GM23338 (cell line): ENCODE data around the gene SERPINI2. TPM values are rescaled to one million over a fixed set of nuclear protein-coding genes. Genes with fewer than 3 reads are reported as not detected.

ENCODE experiments used
- ATAC-seq: fragments of 200-7000 bp; cut with Tn5 transposase; 3 replicates; pipeline ENCODE4 v1.9.1; 2020
- DNase-seq: peaks from one replicate; pipeline ENCODE4 v3.0.0-alpha.2; 2015; ENCODE audit warnings: low spot score
- H2AFZ ChIP-seq: fragments of 200-600 bp; sonication (generic); 2 replicates; pipeline ENCODE4 v1.8.0; 2016; ENCODE audit warnings: antibody characterized with exemption, mild to moderate bottlenecking, moderate library complexity
- H3F3A ChIP-seq: fragments of 200-600 bp; sonication (generic); replicated peaks from 2 replicates; pipeline ENCODE4 v1.8.0; 2017; ENCODE audit warnings: antibody characterized with exemption, mixed run types, low read depth
- H3K27ac ChIP-seq: fragments of 200-600 bp; sonication (generic); 2 replicates; pipeline ENCODE4 v1.6.1; 2016; ENCODE audit warnings: low read depth
- H3K27me3 ChIP-seq: fragments of 200-600 bp; sonication (generic); 2 replicates; pipeline ENCODE4 v1.8.0; 2016; ENCODE audit warnings: mild to moderate bottlenecking, mixed run types, moderate library complexity; ENCODE audit not compliant: insufficient read depth
- H3K36me3 ChIP-seq: fragments of 200-600 bp; sonication (generic); 2 replicates; pipeline ENCODE4 v1.8.0; 2016; ENCODE audit warnings: mild to moderate bottlenecking; ENCODE audit not compliant: insufficient read depth
- H3K4me1 ChIP-seq: fragments of 200-600 bp; sonication (generic); 2 replicates; pipeline ENCODE4 v1.8.0; 2016; ENCODE audit warnings: mild to moderate bottlenecking, moderate library complexity; ENCODE audit not compliant: insufficient read depth
- H3K4me2 ChIP-seq: fragments of 200-600 bp; sonication (generic); 2 replicates; pipeline ENCODE4 v1.7.1; 2017; ENCODE audit warnings: mixed run types
- H3K4me3 ChIP-seq: fragments of 200-600 bp; sonication (generic); 2 replicates; pipeline ENCODE4 v1.6.1; 2016; ENCODE audit warnings: mixed run types
- H3K79me2 ChIP-seq: fragments of 200-600 bp; sonication (generic); replicated peaks from 2 replicates; pipeline ENCODE4 v1.8.0; 2017; ENCODE audit warnings: mild to moderate bottlenecking; ENCODE audit not compliant: insufficient read depth
- H3K9me2 ChIP-seq: fragments of 200-600 bp; sonication (generic); 2 replicates; pipeline ENCODE4 v1.8.0; 2017; ENCODE audit not compliant: insufficient read depth
- H4K20me1 ChIP-seq: fragments of 200-600 bp; sonication (generic); replicated peaks from 2 replicates; pipeline ENCODE4 v1.8.0; 2017; ENCODE audit warnings: mild to moderate bottlenecking; ENCODE audit not compliant: insufficient read depth
- H3K27ac Mint-ChIP-seq: 2 replicates; pipeline ENCODE4 v1.8.0; 2020; ENCODE audit warnings: inconsistent platforms, mild to moderate bottlenecking, moderate library complexity, mixed read lengths
- H3K27me3 Mint-ChIP-seq: 3 replicates; pipeline ENCODE4 v1.8.0; 2022; ENCODE audit warnings: low read depth, mild to moderate bottlenecking, moderate library complexity, mixed read lengths, inconsistent platforms; ENCODE audit not compliant: insufficient read depth, poor library complexity
- H3K36me3 Mint-ChIP-seq: 3 replicates; pipeline ENCODE4 v1.8.0; 2021; ENCODE audit warnings: low read depth, mild to moderate bottlenecking, inconsistent platforms, moderate library complexity, mixed read lengths
- H3K4me1 Mint-ChIP-seq: 3 replicates; pipeline ENCODE4 v1.8.0; 2020; ENCODE audit warnings: mild to moderate bottlenecking, inconsistent platforms, mixed read lengths
- H3K4me3 Mint-ChIP-seq: 3 replicates; pipeline ENCODE4 v1.8.0; 2021; ENCODE audit warnings: moderate library complexity, mild to moderate bottlenecking, inconsistent platforms, mixed read lengths
- H3K9me3 Mint-ChIP-seq: 3 replicates; pipeline ENCODE4 v1.8.0; 2020; ENCODE audit warnings: moderate library complexity, mild to moderate bottlenecking, inconsistent platforms, mixed read lengths
- EZH2phosphoT487 ChIP-seq: fragments of 200-600 bp; sonication (generic); IDR thresholded peaks from one replicate; pipeline ENCODE4 v1.8.1; 2018; ENCODE audit warnings: antibody characterized with exemption; ENCODE audit not compliant: unreplicated experiment
- NANOG ChIP-seq: IDR thresholded peaks from 2 replicates; pipeline ENCODE4 v1.6.1; 2016; ENCODE audit warnings: antibody characterized with exemption, borderline replicate concordance
- POLR2AphosphoS5 ChIP-seq: IDR thresholded peaks from 2 replicates; pipeline ENCODE4 v1.6.1; 2016; ENCODE audit warnings: antibody characterized with exemption, low read depth
- ZNF331 ChIP-seq: fragments of 250-450 bp; sonication (Bioruptor Pico); IDR thresholded peaks from 2 replicates; pipeline ENCODE4 v1.5.0; 2020; ENCODE audit warnings: low read depth, mild to moderate bottlenecking, moderate library complexity
- polyA plus RNA-seq: library from polyadenylated mRNA; unstranded; fragments of >200 nt; fragmentation: Nextera tagmentation; extraction: Ambion mirVana; gene quantifications from 2 replicates; pipeline ENCODE4 v1.2.1, GENCODE V29; 2016
- total RNA-seq: library from RNA; depleted of rRNA; stranded (reverse); fragments of >200 nt; shearing (Covaris generic); gene quantifications from 2 replicates; pipeline ENCODE4 v1.2.3, GENCODE V29; 2014
- TF ChIP-seq, protein P1 (sequence below): fragments of 250-450 bp; sonication (Bioruptor Pico); IDR thresholded peaks from 2 replicates; pipeline ENCODE4 v1.5.0; 2020; ENCODE audit warnings: mild to moderate bottlenecking, moderate library complexity
- TF ChIP-seq, protein P2 (sequence below), 2 experiments: fragments of 200-600 bp in 1 of 2; sonication (generic) in 1 of 2; conservative IDR thresholded peaks; 2 replicates each; pipeline versions ENCODE4 v1.5.1 to v1.6.1; 2016 to 2017; ENCODE audit warnings: antibody characterized with exemption in 2 of 2, low read depth in 2 of 2, mild to moderate bottlenecking in 2 of 2, moderate library complexity in 1 of 2
- TF ChIP-seq, protein P3 (sequence below): IDR thresholded peaks from one replicate; pipeline ENCODE4 v1.6.1; 2018; ENCODE audit warnings: antibody characterized with exemption; ENCODE audit not compliant: unreplicated experiment

Gene SERPINI2
- total and polyA plus RNA-seq, 2 experiments from 2014 or later = 0.68 to 2.5 TPM

DNA sequence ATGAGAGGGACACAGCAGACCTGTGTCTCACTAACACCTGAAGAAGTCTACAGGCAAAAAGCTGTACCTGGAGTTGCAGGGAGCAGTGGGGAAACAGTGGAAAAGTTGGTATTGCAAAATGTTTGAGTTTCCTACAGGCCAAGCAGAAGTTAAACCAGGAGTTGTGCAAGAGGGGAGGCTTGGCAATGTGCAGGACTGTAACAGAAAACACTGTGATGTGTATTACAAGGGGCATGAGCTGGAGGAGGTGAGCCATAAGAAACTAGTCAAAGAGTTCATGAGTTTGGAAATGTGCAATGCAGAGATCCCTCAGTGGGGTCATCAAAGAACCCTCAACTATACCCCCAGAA lies 47.1 kb upstream of the SERPINI2 start (continued):
- TF ChIP-seq, protein P1, sequence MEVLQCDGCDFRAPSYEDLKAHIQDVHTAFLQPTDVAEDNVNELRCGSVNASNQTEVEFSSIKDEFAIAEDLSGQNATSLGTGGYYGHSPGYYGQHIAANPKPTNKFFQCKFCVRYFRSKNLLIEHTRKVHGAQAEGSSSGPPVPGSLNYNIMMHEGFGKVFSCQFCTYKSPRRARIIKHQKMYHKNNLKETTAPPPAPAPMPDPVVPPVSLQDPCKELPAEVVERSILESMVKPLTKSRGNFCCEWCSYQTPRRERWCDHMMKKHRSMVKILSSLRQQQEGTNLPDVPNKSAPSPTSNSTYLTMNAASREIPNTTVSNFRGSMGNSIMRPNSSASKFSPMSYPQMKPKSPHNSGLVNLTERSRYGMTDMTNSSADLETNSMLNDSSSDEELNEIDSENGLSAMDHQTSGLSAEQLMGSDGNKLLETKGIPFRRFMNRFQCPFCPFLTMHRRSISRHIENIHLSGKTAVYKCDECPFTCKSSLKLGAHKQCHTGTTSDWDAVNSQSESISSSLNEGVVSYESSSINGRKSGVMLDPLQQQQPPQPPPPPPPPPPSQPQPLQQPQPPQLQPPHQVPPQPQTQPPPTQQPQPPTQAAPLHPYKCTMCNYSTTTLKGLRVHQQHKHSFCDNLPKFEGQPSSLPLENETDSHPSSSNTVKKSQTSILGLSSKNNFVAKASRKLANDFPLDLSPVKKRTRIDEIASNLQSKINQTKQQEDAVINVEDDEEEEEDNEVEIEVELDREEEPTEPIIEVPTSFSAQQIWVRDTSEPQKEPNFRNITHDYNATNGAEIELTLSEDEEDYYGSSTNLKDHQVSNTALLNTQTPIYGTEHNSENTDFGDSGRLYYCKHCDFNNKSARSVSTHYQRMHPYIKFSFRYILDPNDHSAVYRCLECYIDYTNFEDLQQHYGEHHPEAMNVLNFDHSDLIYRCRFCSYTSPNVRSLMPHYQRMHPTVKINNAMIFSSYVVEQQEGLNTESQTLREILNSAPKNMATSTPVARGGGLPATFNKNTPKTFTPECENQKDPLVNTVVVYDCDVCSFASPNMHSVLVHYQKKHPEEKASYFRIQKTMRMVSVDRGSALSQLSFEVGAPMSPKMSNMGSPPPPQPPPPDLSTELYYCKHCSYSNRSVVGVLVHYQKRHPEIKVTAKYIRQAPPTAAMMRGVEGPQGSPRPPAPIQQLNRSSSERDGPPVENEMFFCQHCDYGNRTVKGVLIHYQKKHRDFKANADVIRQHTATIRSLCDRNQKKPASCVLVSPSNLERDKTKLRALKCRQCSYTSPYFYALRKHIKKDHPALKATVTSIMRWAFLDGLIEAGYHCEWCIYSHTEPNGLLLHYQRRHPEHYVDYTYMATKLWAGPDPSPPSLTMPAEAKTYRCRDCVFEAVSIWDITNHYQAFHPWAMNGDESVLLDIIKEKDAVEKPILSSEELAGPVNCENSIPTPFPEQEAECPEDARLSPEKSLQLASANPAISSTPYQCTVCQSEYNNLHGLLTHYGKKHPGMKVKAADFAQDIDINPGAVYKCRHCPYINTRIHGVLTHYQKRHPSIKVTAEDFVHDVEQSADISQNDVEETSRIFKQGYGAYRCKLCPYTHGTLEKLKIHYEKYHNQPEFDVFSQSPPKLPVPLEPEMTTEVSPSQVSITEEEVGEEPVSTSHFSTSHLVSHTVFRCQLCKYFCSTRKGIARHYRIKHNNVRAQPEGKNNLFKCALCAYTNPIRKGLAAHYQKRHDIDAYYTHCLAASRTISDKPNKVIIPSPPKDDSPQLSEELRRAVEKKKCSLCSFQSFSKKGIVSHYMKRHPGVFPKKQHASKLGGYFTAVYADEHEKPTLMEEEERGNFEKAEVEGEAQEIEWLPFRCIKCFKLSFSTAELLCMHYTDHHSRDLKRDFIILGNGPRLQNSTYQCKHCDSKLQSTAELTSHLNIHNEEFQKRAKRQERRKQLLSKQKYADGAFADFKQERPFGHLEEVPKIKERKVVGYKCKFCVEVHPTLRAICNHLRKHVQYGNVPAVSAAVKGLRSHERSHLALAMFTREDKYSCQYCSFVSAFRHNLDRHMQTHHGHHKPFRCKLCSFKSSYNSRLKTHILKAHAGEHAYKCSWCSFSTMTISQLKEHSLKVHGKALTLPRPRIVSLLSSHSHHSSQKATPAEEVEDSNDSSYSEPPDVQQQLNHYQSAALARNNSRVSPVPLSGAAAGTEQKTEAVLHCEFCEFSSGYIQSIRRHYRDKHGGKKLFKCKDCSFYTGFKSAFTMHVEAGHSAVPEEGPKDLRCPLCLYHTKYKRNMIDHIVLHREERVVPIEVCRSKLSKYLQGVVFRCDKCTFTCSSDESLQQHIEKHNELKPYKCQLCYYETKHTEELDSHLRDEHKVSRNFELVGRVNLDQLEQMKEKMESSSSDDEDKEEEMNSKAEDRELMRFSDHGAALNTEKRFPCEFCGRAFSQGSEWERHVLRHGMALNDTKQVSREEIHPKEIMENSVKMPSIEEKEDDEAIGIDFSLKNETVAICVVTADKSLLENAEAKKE (CRISPR knock-in tag) = no peak
- TF ChIP-seq POLR2AphosphoS5 (no peak), EZH2phosphoT487 (no peak), NANOG (no peak)
- TF ChIP-seq, protein P2, sequence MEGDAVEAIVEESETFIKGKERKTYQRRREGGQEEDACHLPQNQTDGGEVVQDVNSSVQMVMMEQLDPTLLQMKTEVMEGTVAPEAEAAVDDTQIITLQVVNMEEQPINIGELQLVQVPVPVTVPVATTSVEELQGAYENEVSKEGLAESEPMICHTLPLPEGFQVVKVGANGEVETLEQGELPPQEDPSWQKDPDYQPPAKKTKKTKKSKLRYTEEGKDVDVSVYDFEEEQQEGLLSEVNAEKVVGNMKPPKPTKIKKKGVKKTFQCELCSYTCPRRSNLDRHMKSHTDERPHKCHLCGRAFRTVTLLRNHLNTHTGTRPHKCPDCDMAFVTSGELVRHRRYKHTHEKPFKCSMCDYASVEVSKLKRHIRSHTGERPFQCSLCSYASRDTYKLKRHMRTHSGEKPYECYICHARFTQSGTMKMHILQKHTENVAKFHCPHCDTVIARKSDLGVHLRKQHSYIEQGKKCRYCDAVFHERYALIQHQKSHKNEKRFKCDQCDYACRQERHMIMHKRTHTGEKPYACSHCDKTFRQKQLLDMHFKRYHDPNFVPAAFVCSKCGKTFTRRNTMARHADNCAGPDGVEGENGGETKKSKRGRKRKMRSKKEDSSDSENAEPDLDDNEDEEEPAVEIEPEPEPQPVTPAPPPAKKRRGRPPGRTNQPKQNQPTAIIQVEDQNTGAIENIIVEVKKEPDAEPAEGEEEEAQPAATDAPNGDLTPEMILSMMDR (conservative IDR thresholded peaks at IDR 0.05; ENCODE audit: low read depth in 2 of 2) = no peak

DNA sequence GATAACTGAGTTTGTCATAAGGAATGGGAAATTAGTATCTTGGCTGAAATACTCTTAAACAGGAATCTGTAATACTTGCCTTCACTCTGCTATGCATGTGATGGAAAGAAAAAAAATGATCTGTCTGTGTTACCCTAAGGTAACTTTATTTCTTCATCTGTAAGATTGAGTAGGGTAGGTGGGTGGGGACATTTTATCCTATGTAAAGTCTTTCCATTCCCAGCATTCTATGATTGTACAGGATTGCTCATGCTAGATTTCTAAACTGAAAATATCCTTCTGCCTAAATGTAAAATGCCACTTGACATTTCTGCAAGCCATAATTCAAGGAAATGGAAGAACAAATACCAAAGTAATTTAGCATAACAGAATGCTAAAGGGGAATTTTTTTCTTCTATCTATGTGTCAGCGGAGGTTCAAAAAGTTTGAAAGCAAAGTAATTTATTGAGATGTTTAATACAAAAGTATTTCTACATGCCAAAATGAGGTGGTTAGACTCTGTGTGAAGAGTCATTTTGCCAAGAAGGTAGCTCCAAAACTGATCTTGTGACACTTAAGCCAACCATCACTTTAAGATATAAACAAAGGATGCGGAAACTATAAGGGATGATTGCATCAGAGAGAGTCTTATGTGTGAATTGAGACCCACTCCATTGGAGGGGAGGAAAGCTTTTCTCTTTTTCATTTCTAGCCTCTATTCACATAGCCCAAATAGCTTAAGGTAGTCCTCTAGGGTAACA lies 46.6 kb upstream of the SERPINI2 start:
- no peaks in the 10 kb centered on the region for H3K79me2 ChIP-seq
- Mint-ChIP-seq H3K27ac (peak overlapping the region; percentile 21), H3K27me3 (peaks cover 4% of the 10 kb centered on the region), H3K9me3 (peaks cover 8% of the 10 kb centered on the region; the same call in 2 of the 3 replicates), H3K4me1 (peaks cover 7% of the 10 kb centered on the region; the same call in 2 of the 3 replicates), H3K36me3 (no peaks in the 10 kb centered on the region; the same call in 1 of the 3 replicates), H3K4me3 (no peak overlapping the region)
- H2AFZ ChIP-seq = no peak overlapping the region
- no peaks in the 10 kb centered on the region for H3K36me3 ChIP-seq
- H3K27ac ChIP-seq = no peak overlapping the region
- no peak overlapping the region for H3K4me2 ChIP-seq
- no peaks in the 10 kb centered on the region for H4K20me1 ChIP-seq
- H3K9me2 ChIP-seq = peaks cover 4% of the 10 kb centered on the region; the same call in 1 of the 2 replicates
- DNase-seq (no peak), ATAC-seq (no peak)
- no peaks in the 10 kb centered on the region for H3F3A ChIP-seq
- no peaks in the 10 kb centered on the region for H3K4me1 ChIP-seq
- no peak overlapping the region for H3K4me3 ChIP-seq
- no peaks in the 10 kb centered on the region for H3K27me3 ChIP-seq
- TF ChIP-seq ZNF331 (CRISPR knock-in tag) = no peak
- TF ChIP-seq, protein P3, sequence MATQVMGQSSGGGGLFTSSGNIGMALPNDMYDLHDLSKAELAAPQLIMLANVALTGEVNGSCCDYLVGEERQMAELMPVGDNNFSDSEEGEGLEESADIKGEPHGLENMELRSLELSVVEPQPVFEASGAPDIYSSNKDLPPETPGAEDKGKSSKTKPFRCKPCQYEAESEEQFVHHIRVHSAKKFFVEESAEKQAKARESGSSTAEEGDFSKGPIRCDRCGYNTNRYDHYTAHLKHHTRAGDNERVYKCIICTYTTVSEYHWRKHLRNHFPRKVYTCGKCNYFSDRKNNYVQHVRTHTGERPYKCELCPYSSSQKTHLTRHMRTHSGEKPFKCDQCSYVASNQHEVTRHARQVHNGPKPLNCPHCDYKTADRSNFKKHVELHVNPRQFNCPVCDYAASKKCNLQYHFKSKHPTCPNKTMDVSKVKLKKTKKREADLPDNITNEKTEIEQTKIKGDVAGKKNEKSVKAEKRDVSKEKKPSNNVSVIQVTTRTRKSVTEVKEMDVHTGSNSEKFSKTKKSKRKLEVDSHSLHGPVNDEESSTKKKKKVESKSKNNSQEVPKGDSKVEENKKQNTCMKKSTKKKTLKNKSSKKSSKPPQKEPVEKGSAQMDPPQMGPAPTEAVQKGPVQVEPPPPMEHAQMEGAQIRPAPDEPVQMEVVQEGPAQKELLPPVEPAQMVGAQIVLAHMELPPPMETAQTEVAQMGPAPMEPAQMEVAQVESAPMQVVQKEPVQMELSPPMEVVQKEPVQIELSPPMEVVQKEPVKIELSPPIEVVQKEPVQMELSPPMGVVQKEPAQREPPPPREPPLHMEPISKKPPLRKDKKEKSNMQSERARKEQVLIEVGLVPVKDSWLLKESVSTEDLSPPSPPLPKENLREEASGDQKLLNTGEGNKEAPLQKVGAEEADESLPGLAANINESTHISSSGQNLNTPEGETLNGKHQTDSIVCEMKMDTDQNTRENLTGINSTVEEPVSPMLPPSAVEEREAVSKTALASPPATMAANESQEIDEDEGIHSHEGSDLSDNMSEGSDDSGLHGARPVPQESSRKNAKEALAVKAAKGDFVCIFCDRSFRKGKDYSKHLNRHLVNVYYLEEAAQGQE = no peak
